Activated gamma-delta T cell treated with anti-CD3 and anti-CD28 coated beads, Interleukin-2, amount 50 U/mL, for 16 hours (primary cell): ENCODE measurements around the gene PIK3CB.
A peak's percentile ranks its signal among the peaks of the same experiment; 100 is the strongest.
"Not testable (repeated sequence)": the region's sequence is repeated elsewhere in the genome, so short reads cannot be mapped to it uniquely, and the experiment has no call there.

Experiments used
- DNase-seq: peaks from one replicate; pipeline ENCODE4 v3.0.0-alpha.2; 2020; ENCODE audit warnings: low read depth

PIK3CB gene

GRCh38 chr3:138803006-138803653 is 31.6 kb downstream of the PIK3CB start:
- no peak for DNase-seq

- not testable (repeated sequence) for DNase-seq
Measured at GRCh38 chr3:138802223-138802622, 32.5 kb downstream of the PIK3CB start.

- DNase-seq, result no peak
Measured at GRCh38 chr3:138801792-138802191, 32.9 kb downstream of the PIK3CB start.

GRCh38 chr3:138800248-138800647 is 34.5 kb downstream of the PIK3CB start:
- no peak for DNase-seq

- no peak for DNase-seq
Measured at GRCh38 chr3:138799822-138800221, 34.9 kb downstream of the PIK3CB start.

- no peak for DNase-seq
Measured at GRCh38 chr3:138797508-138798038, 37.2 kb downstream of the PIK3CB start.

GRCh38 chr3:138796761-138797160 is 38.0 kb downstream of the PIK3CB start:
- no peak for DNase-seq

GRCh38 chr3:138786788-138787271 is 47.9 kb downstream of the PIK3CB start:
- DNase-seq, result no peak

GRCh38 chr3:138785951-138786350 is 48.8 kb downstream of the PIK3CB start:
- no peak for DNase-seq

GRCh38 chr3:138785362-138785857 is 49.3 kb downstream of the PIK3CB start:
- not testable (repeated sequence) for DNase-seq

- no peak for DNase-seq
Measured at GRCh38 chr3:138782755-138783154, 52.0 kb downstream of the PIK3CB start.

GRCh38 chr3:138781012-138781470 is 53.7 kb downstream of the PIK3CB start:
- peak; percentile 27 for DNase-seq

GRCh38 chr3:138778643-138779042 is 56.1 kb downstream of the PIK3CB start:
- DNase-seq, result no peak

- DNase-seq, result no peak
Measured at GRCh38 chr3:138776961-138777360, 57.8 kb downstream of the PIK3CB start.

GRCh38 chr3:138775254-138775595 is 59.5 kb downstream of the PIK3CB start:
- no peak for DNase-seq

- no peak for DNase-seq
Measured at GRCh38 chr3:138774529-138775253, 60.0 kb downstream of the PIK3CB start.

- DNase-seq, result no peak
Measured at GRCh38 chr3:138771585-138771984, 63.1 kb downstream of the PIK3CB start.

GRCh38 chr3:138769616-138770015 is 65.1 kb downstream of the PIK3CB start:
- no peak for DNase-seq

GRCh38 chr3:138768946-138769345 is 65.8 kb downstream of the PIK3CB start:
- no peak for DNase-seq

- DNase-seq, result no peak
Measured at GRCh38 chr3:138768125-138768524, 66.6 kb downstream of the PIK3CB start.

GRCh38 chr3:138767498-138768104 is 67.1 kb downstream of the PIK3CB start:
- DNase-seq, result no peak

- DNase-seq, result no peak
Measured at GRCh38 chr3:138761002-138761401, 73.7 kb downstream of the PIK3CB start.

GRCh38 chr3:138748190-138748589 is 86.5 kb downstream of the PIK3CB start:
- DNase-seq, result no peak
